Measurements from ENCODE around the gene RELB.

The RELB gene

DNA sequence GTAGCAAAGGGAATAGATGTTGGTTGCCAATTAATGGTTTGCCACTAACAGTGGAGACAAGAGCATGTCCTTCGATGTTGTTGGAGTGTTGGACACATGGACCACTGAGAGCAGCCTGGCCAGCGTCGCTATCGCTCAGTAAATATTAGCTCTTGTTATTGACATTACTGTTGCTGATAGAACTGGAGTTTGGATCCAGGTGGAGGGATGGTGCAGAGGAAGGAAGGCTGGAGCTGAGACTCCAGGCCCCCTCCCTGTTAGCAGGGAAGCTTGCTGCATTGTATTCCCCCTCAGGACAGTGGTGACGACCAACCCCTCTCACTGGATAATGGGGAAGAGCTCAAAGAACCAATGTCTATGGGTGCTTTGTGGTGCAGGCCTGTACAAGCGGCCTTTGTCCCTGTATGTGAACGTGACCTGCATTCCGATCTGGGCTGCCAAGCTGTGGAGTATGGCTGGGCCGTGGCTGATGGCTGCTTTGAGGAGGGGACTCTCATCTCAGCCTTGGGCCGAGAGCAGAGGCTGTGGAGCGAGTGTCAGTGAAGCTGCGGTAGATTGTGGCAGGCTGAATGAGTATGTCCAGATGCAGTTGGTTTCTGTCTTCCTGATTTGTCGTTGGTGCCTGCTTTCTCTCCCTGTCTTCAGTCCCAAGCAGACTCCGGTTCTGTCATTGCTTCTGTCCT, 44.5 kb downstream of the RELB start:
- TF ChIP-seq, protein P1, sequence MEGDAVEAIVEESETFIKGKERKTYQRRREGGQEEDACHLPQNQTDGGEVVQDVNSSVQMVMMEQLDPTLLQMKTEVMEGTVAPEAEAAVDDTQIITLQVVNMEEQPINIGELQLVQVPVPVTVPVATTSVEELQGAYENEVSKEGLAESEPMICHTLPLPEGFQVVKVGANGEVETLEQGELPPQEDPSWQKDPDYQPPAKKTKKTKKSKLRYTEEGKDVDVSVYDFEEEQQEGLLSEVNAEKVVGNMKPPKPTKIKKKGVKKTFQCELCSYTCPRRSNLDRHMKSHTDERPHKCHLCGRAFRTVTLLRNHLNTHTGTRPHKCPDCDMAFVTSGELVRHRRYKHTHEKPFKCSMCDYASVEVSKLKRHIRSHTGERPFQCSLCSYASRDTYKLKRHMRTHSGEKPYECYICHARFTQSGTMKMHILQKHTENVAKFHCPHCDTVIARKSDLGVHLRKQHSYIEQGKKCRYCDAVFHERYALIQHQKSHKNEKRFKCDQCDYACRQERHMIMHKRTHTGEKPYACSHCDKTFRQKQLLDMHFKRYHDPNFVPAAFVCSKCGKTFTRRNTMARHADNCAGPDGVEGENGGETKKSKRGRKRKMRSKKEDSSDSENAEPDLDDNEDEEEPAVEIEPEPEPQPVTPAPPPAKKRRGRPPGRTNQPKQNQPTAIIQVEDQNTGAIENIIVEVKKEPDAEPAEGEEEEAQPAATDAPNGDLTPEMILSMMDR (IDR thresholded peaks at IDR 0.05): no peak

DNA sequence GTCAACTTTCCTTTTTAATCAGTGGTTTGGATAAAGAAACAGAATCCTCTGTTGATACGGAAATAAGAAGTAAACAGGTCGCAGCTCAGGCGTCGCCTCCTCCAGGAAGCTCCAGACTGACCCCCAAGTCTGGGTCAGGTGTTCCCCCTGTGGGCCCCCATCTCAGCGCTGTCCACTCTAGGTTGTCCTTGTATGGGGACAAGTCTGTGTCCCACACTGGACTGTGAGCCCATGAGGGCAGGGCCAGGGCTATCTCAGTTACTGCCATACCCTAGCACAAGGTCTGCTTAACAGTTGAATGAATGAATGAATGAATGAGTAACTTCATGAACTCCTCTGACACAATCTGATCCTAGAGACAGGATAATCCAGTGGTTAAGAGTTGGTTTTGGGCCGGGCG, 45.1 kb downstream of the RELB start:
- TF ChIP-seq, protein P1 (IDR thresholded peaks at IDR 0.05): no peak

DNA sequence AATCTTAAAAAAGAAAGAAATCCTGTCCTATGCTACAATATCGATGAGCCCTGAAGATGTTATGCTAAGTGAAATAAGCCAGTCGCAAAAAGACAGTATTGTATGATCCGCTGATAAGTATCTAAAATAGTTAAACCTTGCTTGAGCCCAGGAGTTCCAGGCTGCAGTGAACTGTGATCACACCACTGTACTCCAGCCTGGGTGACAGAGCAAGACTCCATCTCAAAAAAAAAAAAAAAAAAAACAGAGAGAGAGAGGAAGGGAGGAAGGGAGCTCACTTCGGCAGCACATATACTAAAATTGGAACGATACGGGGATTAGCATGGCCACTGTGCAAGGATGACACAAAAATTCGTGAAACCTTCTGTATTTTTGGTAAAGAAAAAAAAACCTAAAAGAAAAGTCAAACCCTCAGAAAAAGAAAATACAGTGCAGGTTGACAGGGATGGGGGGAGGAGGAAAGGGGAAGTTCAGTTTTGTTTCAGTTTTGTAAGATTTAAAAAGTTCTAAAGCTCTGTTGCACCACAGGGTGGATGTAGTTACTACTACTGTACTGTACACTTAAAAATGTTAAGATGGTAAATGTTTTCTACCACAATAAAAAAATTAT, 46.0 kb downstream of the RELB start:
- TF ChIP-seq, protein P1 (IDR thresholded peaks at IDR 0.05): no peak

DNA sequence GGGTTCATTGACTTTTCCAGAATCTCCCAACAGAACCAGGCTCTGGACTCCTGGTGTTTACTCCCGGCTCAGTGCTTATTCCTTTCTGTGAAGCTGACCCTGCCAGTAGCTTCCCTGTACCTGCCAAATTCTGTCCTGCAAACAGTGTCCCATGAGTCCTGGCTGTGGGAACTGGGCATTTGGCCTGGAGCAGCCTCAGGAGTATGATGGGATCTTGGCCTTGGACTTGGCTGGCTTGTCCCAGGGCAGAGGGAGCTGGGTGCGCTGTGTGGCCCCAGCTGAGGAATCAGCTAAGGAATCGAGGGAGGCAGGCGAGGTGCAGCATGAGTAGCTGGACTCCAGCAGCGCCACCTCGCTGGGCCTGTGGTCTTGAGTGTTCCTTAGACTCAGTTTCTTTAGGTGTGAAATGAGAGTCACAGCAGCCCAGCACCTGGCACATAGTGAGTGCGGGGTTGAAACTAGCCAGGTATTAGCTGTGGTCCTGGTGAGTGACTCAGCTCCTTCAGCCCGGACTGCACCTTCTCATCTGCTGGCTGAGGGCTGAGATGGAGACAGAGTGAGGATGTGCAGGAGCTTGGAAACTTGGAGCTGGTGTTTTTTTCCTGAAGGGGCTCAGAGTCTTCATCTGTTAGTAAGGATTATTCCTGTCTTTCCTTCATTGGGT, 47.9 kb downstream of the RELB start:
- TF ChIP-seq, protein P1 (IDR thresholded peaks at IDR 0.05): no peak

DNA sequence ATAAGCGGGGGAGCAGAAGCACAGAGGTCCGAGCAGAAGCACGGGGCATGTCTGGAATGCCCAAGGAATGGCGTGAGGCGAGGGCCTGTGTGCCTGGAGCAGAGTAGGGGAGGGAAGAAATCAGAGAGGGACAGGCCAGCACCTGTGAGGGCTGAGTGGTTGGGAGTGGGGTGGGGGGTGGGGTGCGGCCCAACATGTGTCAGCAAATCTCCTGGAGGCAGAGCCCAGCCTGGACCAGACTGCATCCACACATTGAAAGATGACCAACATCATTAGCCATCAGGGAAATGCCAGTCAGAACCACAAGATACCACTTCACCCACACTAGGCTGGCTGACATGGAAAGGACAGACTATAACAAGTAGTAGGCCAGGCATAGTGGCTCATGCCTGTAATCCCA, 48.8 kb downstream of the RELB start:
- TF ChIP-seq, protein P1 (IDR thresholded peaks at IDR 0.05): no peak

DNA sequence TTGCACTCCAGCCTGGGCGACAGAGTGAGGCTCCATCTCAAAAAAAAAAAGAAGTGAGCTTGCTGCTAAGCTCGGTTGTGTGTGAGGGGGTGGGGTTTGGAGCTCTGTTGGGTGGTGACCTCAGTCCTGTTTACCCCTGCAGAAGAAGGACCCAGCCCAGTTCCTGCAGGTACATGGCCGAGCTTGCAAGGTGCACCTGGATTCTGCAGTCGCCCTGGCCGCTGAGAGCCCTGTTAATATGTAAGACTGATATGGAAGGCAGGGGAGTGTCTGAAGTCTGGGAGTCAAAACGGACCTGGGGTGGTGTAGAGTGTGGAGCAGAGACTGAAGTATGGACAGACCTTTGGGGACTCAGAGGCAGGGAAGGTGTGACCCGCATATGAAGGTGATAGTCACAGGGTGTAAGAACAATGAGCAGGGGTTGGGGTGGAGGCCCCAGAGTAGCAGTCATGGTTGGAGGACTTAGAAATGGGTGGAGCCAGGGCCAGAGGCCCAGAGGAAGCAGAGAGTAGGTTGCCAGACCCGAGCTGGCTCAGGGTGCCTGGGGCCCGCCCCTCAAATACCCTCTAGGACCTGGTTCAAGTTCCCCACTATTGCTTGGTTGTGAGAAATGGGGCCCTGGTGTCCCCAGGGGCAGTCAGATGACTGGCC, 50.8 kb downstream of the RELB start:
- TF ChIP-seq, protein P1 (IDR thresholded peaks at IDR 0.05): no peak

DNA sequence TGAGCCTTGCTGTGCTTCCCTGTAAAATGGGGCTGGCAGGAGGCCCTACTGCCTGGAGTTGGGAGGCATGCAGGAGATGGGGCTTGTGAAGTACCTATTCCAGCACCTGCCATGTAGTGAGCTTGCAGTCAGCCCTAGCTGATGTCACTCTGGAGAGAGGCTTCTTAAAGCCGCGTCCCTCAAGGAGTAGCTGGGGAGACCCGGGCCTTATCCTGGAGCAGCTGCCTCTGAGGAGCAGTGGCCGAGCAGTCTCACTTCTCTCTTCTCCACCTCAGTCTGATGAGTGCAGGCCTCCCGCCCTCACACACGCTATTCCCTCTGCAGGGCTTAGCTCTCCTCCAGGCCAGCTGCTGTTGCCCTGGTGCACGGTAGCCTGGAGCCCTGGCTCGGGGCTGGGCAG, 55.6 kb downstream of the RELB start:
- TF ChIP-seq, protein P1 (IDR thresholded peaks at IDR 0.05): no peak

All from LNCAP (cell line).